ENCODE measurements around the gene SLC66A2. TPM values are rescaled to one million over a fixed set of nuclear protein-coding genes. Genes with fewer than 3 reads are reported as not detected.
A peak's percentile ranks its signal among the peaks of the same experiment; 100 is the strongest.
"Not testable (repeated sequence)": the region's sequence is repeated elsewhere in the genome, so short reads cannot be mapped to it uniquely, and the experiment has no call there.

SLC66A2 gene
- total RNA-seq, 2 donors from 2014 or later: 35.1 to 40.1 TPM

GRCh38 chr18:79884963-79885728 lies 66.3 kb downstream of the SLC66A2 start:
- Mint-ChIP-seq H3K4me1 (ENCODE audit: low read depth) (peaks cover 2% of the 10 kb centered on the region), H3K27me3 (ENCODE audit: low read depth) (no peaks in the 10 kb centered on the region), H3K36me3 (ENCODE audit: insufficient read depth in 2 of 2) (peaks cover 4 to 14% of the 10 kb centered on the region in 2 donors), H3K9me3 (peaks cover under 1 to 2% of the 10 kb centered on the region in 2 donors), H3K27ac (no peak overlapping the region), H3K4me3 (no peak overlapping the region)
- ATAC-seq (replicated peaks in 1 of 2) (peak in 1 of 2 donors; percentile 24), DNase-seq (peak in 1 of 2 donors; percentile 16)

- no peak overlapping the region for H3K4me3 Mint-ChIP-seq
- ATAC-seq (replicated peaks in 1 of 2) (no peak), DNase-seq (no peak)
- H3K4me1 Mint-ChIP-seq (ENCODE audit: low read depth): no peaks in the 10 kb centered on the region
- H3K36me3 Mint-ChIP-seq (ENCODE audit: insufficient read depth in 2 of 2): peaks cover 2 to 9% of the 10 kb centered on the region in 2 donors
- no peak overlapping the region for H3K27ac Mint-ChIP-seq
- H3K27me3 Mint-ChIP-seq (ENCODE audit: low read depth): no peaks in the 10 kb centered on the region
- H3K9me3 Mint-ChIP-seq: peaks cover 0 to 2% of the 10 kb centered on the region in 2 donors
Observed at GRCh38 chr18:79884294-79884962, 67.0 kb downstream of the SLC66A2 start.

- no peaks in the 10 kb centered on the region for H3K4me1 Mint-ChIP-seq (ENCODE audit: low read depth)
- H3K4me3 Mint-ChIP-seq: no peak overlapping the region
- H3K27me3 Mint-ChIP-seq (ENCODE audit: low read depth): no peaks in the 10 kb centered on the region
- peaks cover 0 to 2% of the 10 kb centered on the region in 2 donors for H3K36me3 Mint-ChIP-seq (ENCODE audit: insufficient read depth in 2 of 2)
- ATAC-seq (replicated peaks in 1 of 2): no peak
- no peaks in the 10 kb centered on the region for H3K9me3 Mint-ChIP-seq
- H3K27ac Mint-ChIP-seq: no peak overlapping the region
- no peak for DNase-seq
Observed at GRCh38 chr18:79883461-79884293, 67.8 kb downstream of the SLC66A2 start.

- Mint-ChIP-seq H3K4me3 (no peak overlapping the region), H3K4me1 (ENCODE audit: low read depth) (no peaks in the 10 kb centered on the region), H3K27me3 (ENCODE audit: low read depth) (no peaks in the 10 kb centered on the region), H3K27ac (no peak overlapping the region), H3K9me3 (no peaks in the 10 kb centered on the region), H3K36me3 (ENCODE audit: insufficient read depth in 2 of 2) (no peaks in the 10 kb centered on the region)
- no peak for ATAC-seq (replicated peaks in 1 of 2)
- DNase-seq: no peak
Observed at GRCh38 chr18:79882522-79883241, 68.8 kb downstream of the SLC66A2 start.

- no peaks in the 10 kb centered on the region for H3K9me3 Mint-ChIP-seq
- DNase-seq (no peak), ATAC-seq (replicated peaks in 1 of 2) (no peak)
- H3K27me3 Mint-ChIP-seq (ENCODE audit: low read depth): no peaks in the 10 kb centered on the region
- no peak overlapping the region for H3K27ac Mint-ChIP-seq
- no peaks in the 10 kb centered on the region for H3K36me3 Mint-ChIP-seq (ENCODE audit: insufficient read depth in 2 of 2)
- H3K4me3 Mint-ChIP-seq: no peak overlapping the region
- H3K4me1 Mint-ChIP-seq (ENCODE audit: low read depth): no peaks in the 10 kb centered on the region
Observed at GRCh38 chr18:79881695-79882094, 69.8 kb downstream of the SLC66A2 start.

- Mint-ChIP-seq H3K36me3 (ENCODE audit: insufficient read depth in 2 of 2) (no peaks in the 10 kb centered on the region), H3K27me3 (ENCODE audit: low read depth) (no peaks in the 10 kb centered on the region), H3K4me3 (no peak overlapping the region), H3K4me1 (ENCODE audit: low read depth) (no peaks in the 10 kb centered on the region), H3K9me3 (no peaks in the 10 kb centered on the region), H3K27ac (no peak overlapping the region)
- no peak for ATAC-seq (replicated peaks in 1 of 2)
- DNase-seq: no peak
Observed at GRCh38 chr18:79879566-79879965, 71.9 kb downstream of the SLC66A2 start.

GRCh38 chr18:79878741-79879378 lies 72.6 kb downstream of the SLC66A2 start:
- ATAC-seq (replicated peaks in 1 of 2): no peak
- H3K4me3 Mint-ChIP-seq: no peak overlapping the region

GRCh38 chr18:79878246-79878645 lies 73.2 kb downstream of the SLC66A2 start:
- H3K27ac Mint-ChIP-seq; H3K36me3 Mint-ChIP-seq (ENCODE audit: insufficient read depth in 2 of 2); H3K27me3 Mint-ChIP-seq (ENCODE audit: low read depth): not testable (repeated sequence)

More at GRCh38 chr18:79878741-79879378, 72.6 kb downstream of the SLC66A2 start:
- no peaks in the 10 kb centered on the region for H3K27me3 Mint-ChIP-seq (ENCODE audit: low read depth)
- H3K36me3 Mint-ChIP-seq (ENCODE audit: insufficient read depth in 2 of 2): no peaks in the 10 kb centered on the region
- no peaks in the 10 kb centered on the region for H3K9me3 Mint-ChIP-seq
- DNase-seq: no peak
- H3K4me1 Mint-ChIP-seq (ENCODE audit: low read depth): no peaks in the 10 kb centered on the region
- no peak overlapping the region for H3K27ac Mint-ChIP-seq

GRCh38 chr18:79877163-79878091 lies 74.0 kb downstream of the SLC66A2 start:
- H3K4me1 Mint-ChIP-seq (ENCODE audit: low read depth): no peaks in the 10 kb centered on the region

More at GRCh38 chr18:79878246-79878645, 73.2 kb downstream of the SLC66A2 start:
- not testable (repeated sequence) for H3K4me1 Mint-ChIP-seq (ENCODE audit: low read depth); H3K9me3 Mint-ChIP-seq; DNase-seq; H3K4me3 Mint-ChIP-seq; ATAC-seq (replicated peaks in 1 of 2)

GRCh38 chr18:79876497-79876896 lies 75.0 kb downstream of the SLC66A2 start:
- Mint-ChIP-seq H3K27me3 (ENCODE audit: low read depth) (no peaks in the 10 kb centered on the region), H3K27ac (no peak overlapping the region), H3K4me1 (ENCODE audit: low read depth) (no peaks in the 10 kb centered on the region), H3K9me3 (no peaks in the 10 kb centered on the region), H3K4me3 (no peak overlapping the region), H3K36me3 (ENCODE audit: insufficient read depth in 2 of 2) (no peaks in the 10 kb centered on the region)
- ATAC-seq (replicated peaks in 1 of 2) (no peak), DNase-seq (no peak)

More at GRCh38 chr18:79877163-79878091, 74.0 kb downstream of the SLC66A2 start:
- Mint-ChIP-seq H3K27ac (no peak overlapping the region), H3K36me3 (ENCODE audit: insufficient read depth in 2 of 2) (no peaks in the 10 kb centered on the region), H3K9me3 (no peaks in the 10 kb centered on the region), H3K4me3 (no peak overlapping the region), H3K27me3 (ENCODE audit: low read depth) (no peaks in the 10 kb centered on the region)
- DNase-seq (no peak), ATAC-seq (replicated peaks in 1 of 2) (no peak)

- Mint-ChIP-seq H3K27ac (no peak overlapping the region), H3K4me1 (ENCODE audit: low read depth) (no peaks in the 10 kb centered on the region), H3K36me3 (ENCODE audit: insufficient read depth in 2 of 2) (no peaks in the 10 kb centered on the region), H3K4me3 (no peak overlapping the region), H3K9me3 (no peaks in the 10 kb centered on the region), H3K27me3 (ENCODE audit: low read depth) (no peaks in the 10 kb centered on the region)
- ATAC-seq (replicated peaks in 1 of 2) (no peak), DNase-seq (no peak)
Observed at GRCh38 chr18:79875931-79876461, 75.5 kb downstream of the SLC66A2 start.
